ENCODE data around the gene HES5. TPM values are rescaled to one million over a fixed set of nuclear protein-coding genes. Genes with fewer than 3 reads are reported as not detected.

The HES5 gene
- total RNA-seq, 4 donors from 2014 or later: 0.19 to 0.33 TPM; not detected in 2

DNA sequence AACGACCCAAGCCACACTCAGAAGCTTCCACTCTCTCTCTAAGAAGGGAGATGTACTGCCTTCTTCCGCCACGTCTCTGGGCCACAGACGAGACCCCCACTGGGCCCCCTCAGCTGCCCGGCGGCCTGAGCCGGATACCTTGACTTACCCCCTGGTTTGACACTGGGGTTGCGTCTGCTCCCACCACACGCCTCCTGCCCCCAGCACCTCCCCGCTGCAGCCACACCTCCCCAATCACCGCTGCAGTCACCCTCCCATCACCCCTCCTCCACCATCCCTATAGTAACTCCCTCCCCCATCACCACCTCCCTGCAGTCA lies 14.3 kb downstream of the HES5 start:
- no peak overlapping the region for H3K4me3 ChIP-seq
- H3K4me1 ChIP-seq: no peaks in the 10 kb centered on the region
- no peak for DNase-seq (ENCODE audit: extremely low spot score)
- peaks cover 97 to 100% (median 100%) of the 10 kb centered on the region in 4 donors for H3K36me3 ChIP-seq
- TF ChIP-seq EP300 (IDR thresholded peaks at IDR 0.05) (no peak), POLR2AphosphoS5 (IDR thresholded peaks at IDR 0.05) (no peak), POLR2A (IDR thresholded peaks at IDR 0.05; ENCODE audit: low read depth) (no peak)
- TF ChIP-seq, protein P1, sequence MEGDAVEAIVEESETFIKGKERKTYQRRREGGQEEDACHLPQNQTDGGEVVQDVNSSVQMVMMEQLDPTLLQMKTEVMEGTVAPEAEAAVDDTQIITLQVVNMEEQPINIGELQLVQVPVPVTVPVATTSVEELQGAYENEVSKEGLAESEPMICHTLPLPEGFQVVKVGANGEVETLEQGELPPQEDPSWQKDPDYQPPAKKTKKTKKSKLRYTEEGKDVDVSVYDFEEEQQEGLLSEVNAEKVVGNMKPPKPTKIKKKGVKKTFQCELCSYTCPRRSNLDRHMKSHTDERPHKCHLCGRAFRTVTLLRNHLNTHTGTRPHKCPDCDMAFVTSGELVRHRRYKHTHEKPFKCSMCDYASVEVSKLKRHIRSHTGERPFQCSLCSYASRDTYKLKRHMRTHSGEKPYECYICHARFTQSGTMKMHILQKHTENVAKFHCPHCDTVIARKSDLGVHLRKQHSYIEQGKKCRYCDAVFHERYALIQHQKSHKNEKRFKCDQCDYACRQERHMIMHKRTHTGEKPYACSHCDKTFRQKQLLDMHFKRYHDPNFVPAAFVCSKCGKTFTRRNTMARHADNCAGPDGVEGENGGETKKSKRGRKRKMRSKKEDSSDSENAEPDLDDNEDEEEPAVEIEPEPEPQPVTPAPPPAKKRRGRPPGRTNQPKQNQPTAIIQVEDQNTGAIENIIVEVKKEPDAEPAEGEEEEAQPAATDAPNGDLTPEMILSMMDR (IDR thresholded peaks at IDR 0.05): no peak
- no peaks in the 10 kb centered on the region for H3K27me3 ChIP-seq
- WGBS: 91% methylated on average over 11 of the region's 11 CpGs
- no peak overlapping the region for H3K27ac ChIP-seq (replicated peaks in 1 of 4)
- intact Hi-C loops (cut with DNase I): no loop called here
- H3K9me3 ChIP-seq: no peaks in the 10 kb centered on the region

DNA sequence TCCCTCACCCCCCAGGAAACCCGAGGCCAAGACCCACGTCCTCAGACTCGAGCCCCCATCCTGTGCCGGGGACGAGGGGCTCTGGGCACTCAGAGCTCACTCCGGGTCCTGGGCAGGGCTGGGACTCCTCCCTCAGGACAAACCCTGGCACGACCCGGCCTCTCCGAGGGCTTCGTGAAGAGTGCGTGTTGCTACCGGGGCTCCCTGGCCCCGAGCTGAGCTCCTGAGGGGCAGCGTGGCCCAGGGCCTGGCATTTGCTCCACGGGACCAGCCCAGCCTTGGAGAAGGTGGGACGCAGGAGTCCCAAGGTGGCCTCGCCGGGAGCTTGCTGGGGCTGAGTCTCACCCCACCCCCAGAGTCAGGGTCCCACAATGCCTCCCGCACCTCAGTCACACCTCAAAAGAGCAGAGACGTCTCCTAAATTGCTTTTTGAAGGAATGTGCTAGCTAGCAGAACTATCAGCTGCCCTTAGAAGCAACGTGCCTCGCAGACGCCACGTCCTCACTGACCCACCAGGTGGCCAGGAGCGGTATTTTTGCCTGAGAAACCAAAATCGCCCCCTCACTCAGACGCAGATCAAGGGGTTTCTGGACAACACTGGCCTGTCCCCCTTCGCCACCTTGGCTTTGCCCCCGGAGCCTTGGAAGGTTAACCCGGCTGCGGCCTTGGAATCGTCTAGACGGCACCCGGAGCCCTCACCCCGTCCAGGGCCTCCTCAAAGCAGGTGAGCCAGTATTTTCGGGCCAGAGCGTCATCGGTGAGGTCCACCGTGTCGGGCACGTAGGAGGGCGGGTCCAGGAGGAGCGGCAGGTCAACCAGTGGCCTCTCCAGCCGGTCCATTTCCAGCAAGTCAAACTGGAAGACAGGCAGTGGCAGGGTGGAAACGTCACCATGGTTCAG lies 14.9 kb downstream of the HES5 start:
- peaks cover 97 to 100% (median 100%) of the 10 kb centered on the region in 4 donors for H3K36me3 ChIP-seq

DNA sequence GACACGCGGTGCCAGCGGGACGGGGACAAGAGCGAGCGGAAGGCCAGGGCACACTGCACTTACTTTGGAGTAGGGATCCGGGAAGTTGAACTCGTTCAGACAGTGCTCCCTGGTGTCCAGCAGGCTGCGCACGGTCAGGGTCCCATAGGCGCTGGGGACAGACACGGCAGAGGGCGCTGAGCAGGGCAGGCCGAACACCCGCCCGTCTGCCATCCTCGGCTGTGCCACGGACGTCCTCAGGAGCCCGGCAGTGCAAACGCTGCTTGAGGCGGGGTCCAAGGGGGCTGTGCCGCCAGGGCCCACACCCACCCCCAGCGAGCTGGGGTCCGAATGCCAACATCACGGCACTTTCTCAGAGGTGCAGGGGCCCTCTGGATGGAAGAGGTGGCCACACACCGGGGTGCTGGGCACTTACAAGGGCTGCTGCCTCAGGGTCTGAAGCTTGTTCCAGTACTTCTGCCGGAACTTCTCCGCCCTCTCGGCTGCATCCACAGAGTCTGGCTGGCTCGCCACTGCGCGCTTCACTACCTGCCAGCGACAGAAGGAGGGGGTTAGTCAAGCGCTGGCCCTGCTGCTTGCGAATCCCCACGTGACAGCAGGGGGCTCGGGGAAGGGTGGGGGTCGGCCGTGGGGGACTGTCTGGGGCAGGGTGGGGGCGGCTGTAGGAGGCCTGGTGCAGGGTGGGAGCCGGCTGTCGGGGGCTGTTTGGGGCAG lies 16.0 kb downstream of the HES5 start:
- no peaks in the 10 kb centered on the region for H3K9me3 ChIP-seq
- no peaks in the 10 kb centered on the region for H3K27me3 ChIP-seq
- TF ChIP-seq EP300 (IDR thresholded peaks at IDR 0.05) (no peak), POLR2AphosphoS5 (IDR thresholded peaks at IDR 0.05) (no peak), POLR2A (IDR thresholded peaks at IDR 0.05; ENCODE audit: low read depth) (no peak)
- TF ChIP-seq, protein P1 (IDR thresholded peaks at IDR 0.05): no peak
- no peak overlapping the region for H3K27ac ChIP-seq (replicated peaks in 1 of 4)
- no peak for DNase-seq (ENCODE audit: extremely low spot score)
- no peaks in the 10 kb centered on the region for H3K4me1 ChIP-seq
- intact Hi-C loops (cut with DNase I): no loop called here
- peaks cover 96 to 100% (median 100%) of the 10 kb centered on the region in 4 donors for H3K36me3 ChIP-seq
- no peak overlapping the region for H3K4me3 ChIP-seq
- WGBS: 94% methylated on average over 21 of the region's 43 CpGs

More for the DNA sequence above, 14.9 kb downstream of the HES5 start:
- DNase-seq (ENCODE audit: extremely low spot score): no peak
- no peaks in the 10 kb centered on the region for H3K4me1 ChIP-seq
- intact Hi-C loops (cut with DNase I): no loop called here
- H3K4me3 ChIP-seq: no peak overlapping the region
- no peak for TF ChIP-seq POLR2AphosphoS5 (IDR thresholded peaks at IDR 0.05)
- no peaks in the 10 kb centered on the region for H3K27me3 ChIP-seq
- H3K27ac ChIP-seq (replicated peaks in 1 of 4): no peak overlapping the region
- no peaks in the 10 kb centered on the region for H3K9me3 ChIP-seq
- WGBS: 92% methylated on average over 28 of the region's 45 CpGs

DNA sequence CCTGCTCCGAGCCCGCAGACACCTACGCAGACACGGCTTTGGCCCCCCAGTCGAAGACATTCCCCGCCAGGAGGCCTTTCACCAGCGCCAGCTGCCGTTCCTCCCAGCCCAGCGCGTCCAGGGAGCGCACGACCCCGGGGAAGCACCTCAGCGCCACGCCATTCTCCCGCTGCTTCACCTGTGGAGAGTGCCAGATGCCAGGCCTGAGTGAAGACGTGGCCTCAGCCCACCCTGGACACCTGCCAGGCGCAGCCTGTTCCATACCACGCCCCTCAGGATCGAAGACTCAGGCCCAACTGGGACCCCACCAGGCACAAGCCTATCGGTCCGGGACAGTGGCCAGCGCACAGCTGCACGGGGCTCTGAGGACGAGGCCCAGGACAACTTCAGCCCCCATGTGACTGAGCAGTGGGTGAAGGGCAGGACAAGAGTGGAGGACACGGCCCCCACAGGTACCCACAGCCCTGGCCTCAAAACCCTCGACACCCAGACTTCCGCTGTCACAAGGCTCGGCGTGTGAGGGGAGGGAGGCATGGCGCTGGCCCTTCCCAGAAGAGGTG lies 17.1 kb downstream of the HES5 start:
- H3K4me3 ChIP-seq: no peak overlapping the region
- H3K27ac ChIP-seq (replicated peaks in 1 of 4): no peak overlapping the region
- H3K36me3 ChIP-seq: peaks cover 95 to 100% (median 100%) of the 10 kb centered on the region in 4 donors
- no peaks in the 10 kb centered on the region for H3K27me3 ChIP-seq
- no peaks in the 10 kb centered on the region for H3K4me1 ChIP-seq
- no peak for TF ChIP-seq EP300 (IDR thresholded peaks at IDR 0.05)
- TF ChIP-seq POLR2A (IDR thresholded peaks at IDR 0.05; ENCODE audit: low read depth): no peak
- TF ChIP-seq POLR2AphosphoS5 (IDR thresholded peaks at IDR 0.05): no peak
- TF ChIP-seq, protein P1 (IDR thresholded peaks at IDR 0.05): no peak
- 92% methylated on average over 7 of the region's 31 CpGs for WGBS
- no peaks in the 10 kb centered on the region for H3K9me3 ChIP-seq
- no peak for DNase-seq (ENCODE audit: extremely low spot score)
- intact Hi-C loops (cut with DNase I): no loop called here
